ENCODE measurements around the gene STK24.

GRCh38 chr13:98484289-98485219 is 92.4 kb downstream of the STK24 start:
- TF ChIP-seq POLR2A (IDR thresholded peaks at IDR 0.05) = peak; percentile 38 to 43
- TF ChIP-seq, protein P1, sequence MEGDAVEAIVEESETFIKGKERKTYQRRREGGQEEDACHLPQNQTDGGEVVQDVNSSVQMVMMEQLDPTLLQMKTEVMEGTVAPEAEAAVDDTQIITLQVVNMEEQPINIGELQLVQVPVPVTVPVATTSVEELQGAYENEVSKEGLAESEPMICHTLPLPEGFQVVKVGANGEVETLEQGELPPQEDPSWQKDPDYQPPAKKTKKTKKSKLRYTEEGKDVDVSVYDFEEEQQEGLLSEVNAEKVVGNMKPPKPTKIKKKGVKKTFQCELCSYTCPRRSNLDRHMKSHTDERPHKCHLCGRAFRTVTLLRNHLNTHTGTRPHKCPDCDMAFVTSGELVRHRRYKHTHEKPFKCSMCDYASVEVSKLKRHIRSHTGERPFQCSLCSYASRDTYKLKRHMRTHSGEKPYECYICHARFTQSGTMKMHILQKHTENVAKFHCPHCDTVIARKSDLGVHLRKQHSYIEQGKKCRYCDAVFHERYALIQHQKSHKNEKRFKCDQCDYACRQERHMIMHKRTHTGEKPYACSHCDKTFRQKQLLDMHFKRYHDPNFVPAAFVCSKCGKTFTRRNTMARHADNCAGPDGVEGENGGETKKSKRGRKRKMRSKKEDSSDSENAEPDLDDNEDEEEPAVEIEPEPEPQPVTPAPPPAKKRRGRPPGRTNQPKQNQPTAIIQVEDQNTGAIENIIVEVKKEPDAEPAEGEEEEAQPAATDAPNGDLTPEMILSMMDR (IDR thresholded peaks at IDR 0.05 in 4 of 5, conservative IDR thresholded peaks at IDR 0.05 in 1 of 5) = no peak

All from gastrocnemius medialis (tissue), 4 donors.